ENCODE data around the gene BTBD7. TPM values are rescaled to one million over a fixed set of nuclear protein-coding genes. Genes with fewer than 3 reads are reported as not detected.

Gene BTBD7
- total and polyA plus RNA-seq, 2 of the 4 experiments (the other 2 are of a cell fraction) = 11.9 to 30.5 TPM

DNA sequence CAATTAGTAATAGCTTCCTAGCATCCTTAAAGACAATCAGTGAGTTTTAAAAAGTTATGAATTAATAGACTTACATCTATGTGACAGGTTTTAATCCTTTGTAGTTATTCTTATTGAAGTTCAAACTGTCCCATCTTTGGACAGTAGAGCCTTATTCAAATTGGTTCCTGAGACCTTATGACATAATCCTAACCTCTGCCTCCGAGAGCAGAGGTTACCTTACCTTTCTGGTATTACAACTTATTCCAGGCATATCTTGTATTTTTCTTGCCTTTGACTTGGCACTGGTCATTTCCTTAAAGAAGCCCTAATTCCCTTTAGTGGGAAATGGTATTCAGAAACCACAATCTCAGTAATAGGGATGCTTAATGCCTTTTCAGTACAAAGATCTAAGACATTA lies 21.8 kb downstream of the BTBD7 start:
- dilution Hi-C loops (cut with HindIII; ENCODE audit: low sequenced_read_pairs, unreplicated experiment) = no loop called here
- no peak overlapping the region for H2BK20ac ChIP-seq (ENCODE audit: low read depth, low read length)
- peaks cover 22% of the 10 kb centered on the region for H4K20me1 ChIP-seq (ENCODE audit: insufficient read depth, low read length)
- no peak overlapping the region for H2BK15ac ChIP-seq (ENCODE audit: low read depth, low read length)
- H3K4ac ChIP-seq (ENCODE audit: low read depth, low read length) = no peak overlapping the region
- H3K14ac ChIP-seq (replicated peaks; ENCODE audit: low read depth, low read length) = no peak overlapping the region
- no peak overlapping the region for H3K18ac ChIP-seq (ENCODE audit: low read depth, low read length)
- H3K23ac ChIP-seq (ENCODE audit: low read depth, low read length) = no peak overlapping the region
- no TSS peak for BruUV-seq (replicated peaks)
- no peak overlapping the region for H3K27ac ChIP-seq (ENCODE audit: insufficient read depth, low read length)
- in situ Hi-C loops (cut with MboI; ENCODE audit: low sequenced_read_pairs) = loop anchor here (25.0 kb wide), 1 partner anchor 1799 kb away; the partner anchor contains the start of gene PPP4R3A
- WGBS, 2 experiments (ENCODE audit: extremely low coverage in 2 of 2, insufficient read length in 1 of 2) = no CpG with 5 or more reads among the region's 1 CpG
- H4K91ac ChIP-seq (ENCODE audit: insufficient read depth, low read depth, low read length) = no peak overlapping the region
- no peaks in the 10 kb centered on the region for H3K36me3 ChIP-seq (ENCODE audit: control insufficient read depth, insufficient read depth, low read length)
- H4K8ac ChIP-seq (ENCODE audit: low read depth in 2 of 2, low read length in 2 of 2) = no peak overlapping the region
- H3K4me1 ChIP-seq (ENCODE audit: control insufficient read depth, insufficient read depth, low read length) = 0 out of 2 replicates have a peak, but pooled peaks cover 2% of the 10 kb centered on the region
- H3K79me1 ChIP-seq (ENCODE audit: low read depth in 1 of 2, low read length in 2 of 2) = peaks cover 23 to 53% of the 10 kb centered on the region in 2 experiments
- POLR2A ChIA-PET (ENCODE audit: unreplicated experiment) = no interaction called here
- H3K56ac ChIP-seq (ENCODE audit: extremely low read depth, insufficient read depth, low read length) = no peak overlapping the region
- no peak overlapping the region for H3K4me2 ChIP-seq (ENCODE audit: low read depth, low read length)
- H3K4me3 ChIP-seq (ENCODE audit: insufficient read depth, low read depth, low read length) = no peak overlapping the region
- TF ChIP-seq FOS (IDR thresholded peaks at IDR 0.05; ENCODE audit: low read depth, low read length) = no peak
- no peak for TF ChIP-seq RCOR1 (IDR thresholded peaks at IDR 0.05; ENCODE audit: insufficient replicate concordance, low read length)
- TF ChIP-seq, protein P1, sequence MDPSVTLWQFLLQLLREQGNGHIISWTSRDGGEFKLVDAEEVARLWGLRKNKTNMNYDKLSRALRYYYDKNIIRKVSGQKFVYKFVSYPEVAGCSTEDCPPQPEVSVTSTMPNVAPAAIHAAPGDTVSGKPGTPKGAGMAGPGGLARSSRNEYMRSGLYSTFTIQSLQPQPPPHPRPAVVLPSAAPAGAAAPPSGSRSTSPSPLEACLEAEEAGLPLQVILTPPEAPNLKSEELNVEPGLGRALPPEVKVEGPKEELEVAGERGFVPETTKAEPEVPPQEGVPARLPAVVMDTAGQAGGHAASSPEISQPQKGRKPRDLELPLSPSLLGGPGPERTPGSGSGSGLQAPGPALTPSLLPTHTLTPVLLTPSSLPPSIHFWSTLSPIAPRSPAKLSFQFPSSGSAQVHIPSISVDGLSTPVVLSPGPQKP (IDR thresholded peaks at IDR 0.05; ENCODE audit: borderline replicate concordance, low read depth, low read length) = no peak
- TF ChIP-seq MXI1 (IDR thresholded peaks at IDR 0.05; ENCODE audit: borderline replicate concordance, low read depth, low read length) = no peak
- TF ChIP-seq RAD21 (IDR thresholded peaks at IDR 0.05; ENCODE audit: low read length) = no peak
- TF ChIP-seq SMC3 (IDR thresholded peaks at IDR 0.05; ENCODE audit: low read depth, low read length) = no peak
- TF ChIP-seq, protein P2, sequence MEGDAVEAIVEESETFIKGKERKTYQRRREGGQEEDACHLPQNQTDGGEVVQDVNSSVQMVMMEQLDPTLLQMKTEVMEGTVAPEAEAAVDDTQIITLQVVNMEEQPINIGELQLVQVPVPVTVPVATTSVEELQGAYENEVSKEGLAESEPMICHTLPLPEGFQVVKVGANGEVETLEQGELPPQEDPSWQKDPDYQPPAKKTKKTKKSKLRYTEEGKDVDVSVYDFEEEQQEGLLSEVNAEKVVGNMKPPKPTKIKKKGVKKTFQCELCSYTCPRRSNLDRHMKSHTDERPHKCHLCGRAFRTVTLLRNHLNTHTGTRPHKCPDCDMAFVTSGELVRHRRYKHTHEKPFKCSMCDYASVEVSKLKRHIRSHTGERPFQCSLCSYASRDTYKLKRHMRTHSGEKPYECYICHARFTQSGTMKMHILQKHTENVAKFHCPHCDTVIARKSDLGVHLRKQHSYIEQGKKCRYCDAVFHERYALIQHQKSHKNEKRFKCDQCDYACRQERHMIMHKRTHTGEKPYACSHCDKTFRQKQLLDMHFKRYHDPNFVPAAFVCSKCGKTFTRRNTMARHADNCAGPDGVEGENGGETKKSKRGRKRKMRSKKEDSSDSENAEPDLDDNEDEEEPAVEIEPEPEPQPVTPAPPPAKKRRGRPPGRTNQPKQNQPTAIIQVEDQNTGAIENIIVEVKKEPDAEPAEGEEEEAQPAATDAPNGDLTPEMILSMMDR (conservative IDR thresholded peaks at IDR 0.05; ENCODE audit: low read depth, low read length) = no peak
- TF ChIP-seq CHD1 (IDR thresholded peaks at IDR 0.05; ENCODE audit: low read depth, low read length) = no peak
- TF ChIP-seq, protein P3, sequence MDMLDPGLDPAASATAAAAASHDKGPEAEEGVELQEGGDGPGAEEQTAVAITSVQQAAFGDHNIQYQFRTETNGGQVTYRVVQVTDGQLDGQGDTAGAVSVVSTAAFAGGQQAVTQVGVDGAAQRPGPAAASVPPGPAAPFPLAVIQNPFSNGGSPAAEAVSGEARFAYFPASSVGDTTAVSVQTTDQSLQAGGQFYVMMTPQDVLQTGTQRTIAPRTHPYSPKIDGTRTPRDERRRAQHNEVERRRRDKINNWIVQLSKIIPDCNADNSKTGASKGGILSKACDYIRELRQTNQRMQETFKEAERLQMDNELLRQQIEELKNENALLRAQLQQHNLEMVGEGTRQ (IDR thresholded peaks at IDR 0.05; ENCODE audit: low read depth, low read length) = no peak
- TF ChIP-seq MAZ (IDR thresholded peaks at IDR 0.05; ENCODE audit: borderline replicate concordance, low read depth, low read length) = no peak
- TF ChIP-seq MAFK (IDR thresholded peaks at IDR 0.05; ENCODE audit: low read depth, low read length) = no peak
- TF ChIP-seq NFE2L2 (IDR thresholded peaks at IDR 0.05; ENCODE audit: low read depth, low read length) = no peak
- TF ChIP-seq RFX5 (IDR thresholded peaks at IDR 0.05; ENCODE audit: low read depth, low read length) = no peak
- no peak for TF ChIP-seq BHLHE40 (IDR thresholded peaks at IDR 0.05; ENCODE audit: low read depth, low read length)
- TF ChIP-seq POLR2A (IDR thresholded peaks at IDR 0.05; ENCODE audit: low read depth, low read length) = no peak
- TF ChIP-seq CEBPB (IDR thresholded peaks at IDR 0.05; ENCODE audit: low read depth, low read length) = no peak
- 0 out of 2 replicates have a peak, but pooled peaks cover 2% of the 10 kb centered on the region for H3K9me1 ChIP-seq (ENCODE audit: insufficient read depth, low read length)
- no peaks in the 10 kb centered on the region for H3K27me3 ChIP-seq (ENCODE audit: control insufficient read depth, insufficient read depth, low read length)
- intact Hi-C loops (cut with micrococcal nuclease) = no loop called here
- H2AK5ac ChIP-seq (ENCODE audit: low read depth, low read length) = no peak overlapping the region
- H2BK120ac ChIP-seq (ENCODE audit: low read depth, low read length) = no peak overlapping the region
- no peak overlapping the region for H2AFZ ChIP-seq (replicated peaks; ENCODE audit: low read length, poor library complexity)
- H2BK5ac ChIP-seq (ENCODE audit: low read depth, low read length, poor library complexity, severe bottlenecking) = no peak overlapping the region
- no peak overlapping the region for H4K5ac ChIP-seq (ENCODE audit: low read depth, low read length)
- no peak overlapping the region for H2AK9ac ChIP-seq (replicated peaks; ENCODE audit: low read depth, low read length, poor library complexity)
- DNase-seq (no peak), ATAC-seq (ENCODE audit: low read depth) (no peak)
- CTCF ChIA-PET = no interaction called here
- no peak overlapping the region for H3K9ac ChIP-seq (ENCODE audit: low read depth, low read length)
- H3K9me3 ChIP-seq (ENCODE audit: control insufficient read depth, insufficient read depth, low read length) = no peaks in the 10 kb centered on the region

Data from IMR-90 (cell line).